GM12892 (cell line): ENCODE measurements around the gene B3GALT5.

Source experiments
- POLR2A ChIP-seq: IDR thresholded peaks from 2 replicates; pipeline ENCODE4 v1.6.1; 2011; ENCODE audit warnings: low read depth, low read length, control low read depth
- POLR2AphosphoS5 ChIP-seq: IDR thresholded peaks from 2 replicates; pipeline ENCODE4 v1.6.1; 2011; ENCODE audit warnings: low read depth, low read length, control low read depth
- TAF1 ChIP-seq: IDR thresholded peaks from 2 replicates; pipeline ENCODE4 v1.6.1; 2011; ENCODE audit warnings: low read depth, mild to moderate bottlenecking, control low read depth, low read length, borderline replicate concordance

GRCh38 chr21:39713905-39714304 lies 101.2 kb downstream of the B3GALT5 start:
- no peak for TF ChIP-seq POLR2A
- TF ChIP-seq POLR2AphosphoS5 = no peak
- no peak for TF ChIP-seq TAF1
